Measurements from ENCODE around the gene TRIM21. TPM values are rescaled to one million over a fixed set of nuclear protein-coding genes. Genes with fewer than 3 reads are reported as not detected.

TRIM21 gene
- total RNA-seq, 3 donors from 2014 or later (not counting 1 experiment from before 2014, with no cell fraction given) = 27.1 to 34.6 (median 32.0) TPM

- no peak for TF ChIP-seq CTCF (IDR thresholded peaks at IDR 0.05)
- Histone ChIP-seq H3K27me3 (ENCODE audit: control insufficient read depth, insufficient read depth, low read length) (no peaks in the 10 kb centered on the region), H3K4me1 (ENCODE audit: control insufficient read depth, insufficient read depth, low read length) (peaks cover 16% of the 10 kb centered on the region), H3K9me3 (ENCODE audit: control insufficient read depth, insufficient read depth, low read length) (peaks cover 3% of the 10 kb centered on the region), H3K4me3 (ENCODE audit: low read length) (peak overlapping the region; percentile 87), H3K36me3 (ENCODE audit: control insufficient read depth, insufficient read depth, low read length) (peaks cover 15% of the 10 kb centered on the region), H3K27ac (ENCODE audit: low read length) (peak overlapping the region; percentile 85)
- Mint-ChIP-seq H3K4me1 (peaks cover 31 to 47% of the 10 kb centered on the region in 2 donors), H3K9me3 (peaks cover under 1 to 1% of the 10 kb centered on the region in 2 donors), H3K4me3 (peak overlapping the region; percentile 93), H3K27me3 (ENCODE audit: low read depth in 2 of 2) (peaks cover 10 to 14% of the 10 kb centered on the region in 2 donors), H3K36me3 (peaks cover 10% of the 10 kb centered on the region), H3K27ac (peak overlapping the region; percentile 92 to 94)
- 39% methylated on average over 10 of the region's 11 CpGs for WGBS (ENCODE audit: insufficient coverage)
- no peak for DNase-seq
- peak in 2 of 3 donors; percentile 1 to 4 for ATAC-seq
- intact Hi-C loops (cut with micrococcal nuclease) = no loop called here
Observed at GRCh38 chr11:4393858-4394223, 339 bp upstream of the TRIM21 start.

DNA sequence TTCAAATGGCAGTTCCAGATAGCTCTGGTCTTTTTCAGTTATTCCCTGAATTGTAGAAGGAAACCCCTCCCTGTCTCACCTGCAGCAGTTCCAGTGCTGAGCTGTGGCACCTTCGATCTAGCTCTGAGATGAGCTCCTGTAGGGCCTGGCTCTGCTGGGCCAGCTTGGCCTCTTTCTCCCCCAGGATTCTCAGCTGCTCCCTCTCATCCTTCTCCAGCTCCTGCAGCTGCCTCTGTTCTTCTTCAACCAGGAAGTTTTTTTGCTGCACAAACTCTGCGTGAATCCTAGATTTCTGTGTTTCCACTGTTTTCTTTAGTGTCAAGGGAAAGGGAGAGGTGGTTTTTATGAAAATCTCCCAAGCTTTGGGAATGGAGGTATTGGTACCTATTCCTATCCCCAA, 5.3 kb downstream of the TRIM21 start:
- DNase-seq (no peak), ATAC-seq (no peak)
- no peak overlapping the region for H3K27ac ChIP-seq (ENCODE audit: low read length)
- no peak overlapping the region for H3K4me3 Mint-ChIP-seq
- intact Hi-C loops (cut with micrococcal nuclease) = no loop called here
- no peak overlapping the region for H3K4me3 ChIP-seq (ENCODE audit: low read length)
- no peaks in the 10 kb centered on the region for H3K9me3 Mint-ChIP-seq
- WGBS (ENCODE audit: insufficient coverage) = 100% methylated on average over 2 of the region's 2 CpGs
- H3K27me3 ChIP-seq (ENCODE audit: control insufficient read depth, insufficient read depth, low read length) = no peaks in the 10 kb centered on the region
- H3K36me3 ChIP-seq (ENCODE audit: control insufficient read depth, insufficient read depth, low read length) = peaks cover 61% of the 10 kb centered on the region
- H3K4me1 Mint-ChIP-seq = peaks cover 24 to 48% of the 10 kb centered on the region in 2 donors
- H3K9me3 ChIP-seq (ENCODE audit: control insufficient read depth, insufficient read depth, low read length) = no peaks in the 10 kb centered on the region
- H3K27me3 Mint-ChIP-seq (ENCODE audit: low read depth in 2 of 2) = no peaks in the 10 kb centered on the region
- no peak for TF ChIP-seq CTCF (IDR thresholded peaks at IDR 0.05)
- H3K27ac Mint-ChIP-seq = no peak overlapping the region
- H3K36me3 Mint-ChIP-seq = peaks cover 27% of the 10 kb centered on the region
- H3K4me1 ChIP-seq (ENCODE audit: control insufficient read depth, insufficient read depth, low read length) = peaks cover 11% of the 10 kb centered on the region

DNA sequence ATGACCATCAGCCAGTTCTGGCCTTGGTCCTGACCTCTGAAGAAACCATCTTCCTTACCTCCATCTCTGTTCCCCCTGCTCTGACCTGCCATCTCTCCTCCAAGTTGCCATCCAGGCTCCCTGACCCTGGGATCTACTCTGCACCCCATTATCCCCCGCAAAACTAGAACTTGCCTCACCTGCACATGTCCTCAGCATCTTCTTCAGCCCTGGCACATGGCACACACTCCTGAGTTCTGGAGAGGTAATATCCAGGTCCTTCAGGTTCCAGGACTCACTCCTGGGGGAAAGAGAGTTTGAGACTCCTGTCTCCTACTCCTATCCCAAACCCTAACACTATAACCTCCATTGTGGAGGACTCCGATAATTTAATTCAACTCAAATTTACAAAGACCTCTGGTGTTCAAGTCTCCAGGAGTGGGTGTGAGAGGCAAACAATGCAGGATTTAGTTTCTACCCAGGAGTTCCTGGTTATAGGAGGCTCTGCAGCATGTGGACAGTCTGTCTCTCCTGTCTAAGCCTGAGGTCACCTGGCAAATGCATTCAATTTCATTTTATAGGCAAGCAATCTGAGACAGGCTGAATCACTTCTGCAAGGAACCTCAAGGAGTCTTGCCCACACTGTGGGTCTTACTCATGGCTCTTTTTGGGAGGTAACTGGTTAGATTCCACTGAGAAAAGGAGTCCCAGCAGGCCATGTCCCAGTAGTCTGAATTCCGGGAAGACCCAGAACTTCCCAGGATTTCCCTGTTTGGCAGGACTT, 7.3 kb downstream of the TRIM21 start:
- intact Hi-C loops (cut with micrococcal nuclease) = no loop called here
- Mint-ChIP-seq H3K4me3 (no peak overlapping the region), H3K9me3 (no peaks in the 10 kb centered on the region), H3K27ac (peak overlapping the region in 1 of 2 donors; percentile 41), H3K27me3 (ENCODE audit: low read depth in 2 of 2) (no peaks in the 10 kb centered on the region), H3K4me1 (peaks cover 8 to 30% of the 10 kb centered on the region in 2 donors), H3K36me3 (peaks cover 27% of the 10 kb centered on the region)
- ATAC-seq (no peak), DNase-seq (no peak)
- Histone ChIP-seq H3K9me3 (ENCODE audit: control insufficient read depth, insufficient read depth, low read length) (no peaks in the 10 kb centered on the region), H3K27ac (ENCODE audit: low read length) (no peak overlapping the region), H3K4me1 (ENCODE audit: control insufficient read depth, insufficient read depth, low read length) (no peaks in the 10 kb centered on the region), H3K4me3 (ENCODE audit: low read length) (no peak overlapping the region), H3K36me3 (ENCODE audit: control insufficient read depth, insufficient read depth, low read length) (peaks cover 61% of the 10 kb centered on the region), H3K27me3 (ENCODE audit: control insufficient read depth, insufficient read depth, low read length) (no peaks in the 10 kb centered on the region)
- WGBS (ENCODE audit: insufficient coverage) = 89% methylated on average over 2 of the region's 3 CpGs
- TF ChIP-seq CTCF (IDR thresholded peaks at IDR 0.05) = no peak
